HG03460 (cell line): ENCODE measurements around the gene MTLN.
"Not testable (repeated sequence)": the region's sequence is repeated elsewhere in the genome, so short reads cannot be mapped to it uniquely, and the experiment has no call there.

Experiments used
- ATAC-seq: cut with Tn5 transposase; IDR thresholded peaks from one replicate; pipeline ENCODE4 v1.9.1; 2021; ENCODE audit not compliant: unreplicated experiment

MTLN gene

GRCh38 chr2:110204408-110205385, 7.7 kb downstream of the MTLN start, which contains the start of gene NPHP1:
NPHP1 (minus strand) TSS chr2:110205013; CDS start chr2:110204968, 45 bp downstream.
- ATAC-seq = peak; percentile 88

- no peak for ATAC-seq
Measured at GRCh38 chr2:110198016-110198415, 14.3 kb downstream of the MTLN start.

- ATAC-seq = no peak
Measured at GRCh38 chr2:110197452-110197851, 14.9 kb downstream of the MTLN start.

GRCh38 chr2:110190169-110190568, 22.2 kb downstream of the MTLN start:
- ATAC-seq = not testable (repeated sequence)

- ATAC-seq = no peak
Measured at GRCh38 chr2:110182449-110182848, 29.9 kb downstream of the MTLN start.

GRCh38 chr2:110180036-110180435, 32.3 kb downstream of the MTLN start:
- no peak for ATAC-seq

GRCh38 chr2:110173523-110173922, 38.8 kb downstream of the MTLN start:
- no peak for ATAC-seq

GRCh38 chr2:110172506-110172905, 39.8 kb downstream of the MTLN start:
- ATAC-seq = no peak

GRCh38 chr2:110170102-110170501, 42.2 kb downstream of the MTLN start:
- no peak for ATAC-seq

GRCh38 chr2:110167326-110168000, 44.9 kb downstream of the MTLN start:
- ATAC-seq = no peak

GRCh38 chr2:110166266-110166665, 46.1 kb downstream of the MTLN start:
- ATAC-seq = no peak
